Right forelimb (tissue), 1 donor: ENCODE data around the gene UBE2V1.
"Not testable (repeated sequence)": the region's sequence is repeated elsewhere in the genome, so short reads cannot be mapped to it uniquely, and the experiment has no call there.

ENCODE experiments used
- DNase-seq: peaks from one replicate; pipeline ENCODE4 v3.0.0-alpha.2; 2018

Gene UBE2V1

DNA sequence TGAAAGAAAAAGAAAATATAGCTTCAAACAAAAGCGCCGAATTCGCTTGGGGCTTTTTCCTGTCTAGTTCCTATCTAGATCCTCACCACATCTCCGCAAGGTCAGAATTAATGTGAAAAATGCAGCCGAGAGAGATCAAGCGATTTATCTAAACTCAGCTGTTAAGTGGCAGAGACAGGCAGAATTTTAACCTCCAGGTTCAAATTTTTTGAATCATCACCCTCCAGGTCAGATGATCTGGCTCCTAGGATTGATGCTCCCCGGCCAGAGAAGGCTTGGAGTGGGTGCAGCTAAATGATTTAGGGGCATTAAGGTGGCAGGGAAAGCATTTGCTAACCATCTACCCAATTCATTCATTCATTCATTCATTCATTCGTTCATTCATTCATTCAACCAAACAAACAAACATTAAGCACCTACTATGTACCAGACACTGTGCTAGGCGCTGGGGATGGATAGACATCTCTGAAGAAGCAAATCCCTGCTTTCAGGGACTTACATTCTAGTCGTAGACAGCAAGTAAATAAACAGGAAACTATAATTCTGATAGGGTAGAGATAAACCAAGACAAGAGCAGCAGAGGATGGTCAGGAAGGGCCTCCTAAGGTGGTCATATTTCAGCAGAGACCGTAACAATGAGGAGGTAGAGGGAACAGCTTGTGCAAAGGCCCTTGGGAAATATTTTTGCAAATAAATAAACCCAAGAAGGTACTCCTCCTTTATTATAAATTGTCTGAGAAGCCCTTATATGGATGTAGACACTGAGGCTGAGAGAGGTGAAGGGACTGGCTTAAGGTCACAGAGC is 672 bp upstream of the UBE2V1 start:
- no peak for DNase-seq

DNA sequence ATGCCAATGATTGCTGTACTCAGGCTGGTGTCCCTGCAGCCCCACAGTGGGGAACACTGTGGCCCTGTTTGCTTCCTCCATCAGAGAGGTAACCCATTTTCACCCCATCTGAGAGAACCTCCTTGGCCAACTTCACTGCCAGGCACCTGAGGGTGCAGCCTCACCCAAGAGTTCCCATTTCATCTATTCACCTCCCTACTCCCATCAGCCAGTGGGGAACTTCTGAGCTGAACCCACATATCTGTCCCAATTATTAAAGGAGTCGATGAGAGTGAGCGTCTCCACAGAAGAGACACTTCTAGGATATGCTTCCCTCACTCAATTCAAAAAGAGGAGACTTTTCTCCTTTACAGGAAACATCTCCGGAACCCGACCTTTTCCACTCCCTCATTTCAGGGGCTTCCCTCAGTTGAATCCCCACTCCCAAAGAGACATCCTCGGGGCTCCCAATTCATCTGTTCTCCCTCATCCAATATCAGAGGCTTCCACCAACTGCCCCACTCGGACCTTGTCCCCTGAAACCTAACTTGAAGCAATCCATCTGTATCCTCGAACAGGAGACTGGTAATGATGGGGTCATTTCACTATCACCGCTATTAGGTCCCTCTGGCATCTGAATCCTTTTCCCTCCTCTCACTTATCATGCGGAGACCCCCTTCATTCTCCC is 988 bp downstream of the UBE2V1 start:
- DNase-seq, result no peak

DNA sequence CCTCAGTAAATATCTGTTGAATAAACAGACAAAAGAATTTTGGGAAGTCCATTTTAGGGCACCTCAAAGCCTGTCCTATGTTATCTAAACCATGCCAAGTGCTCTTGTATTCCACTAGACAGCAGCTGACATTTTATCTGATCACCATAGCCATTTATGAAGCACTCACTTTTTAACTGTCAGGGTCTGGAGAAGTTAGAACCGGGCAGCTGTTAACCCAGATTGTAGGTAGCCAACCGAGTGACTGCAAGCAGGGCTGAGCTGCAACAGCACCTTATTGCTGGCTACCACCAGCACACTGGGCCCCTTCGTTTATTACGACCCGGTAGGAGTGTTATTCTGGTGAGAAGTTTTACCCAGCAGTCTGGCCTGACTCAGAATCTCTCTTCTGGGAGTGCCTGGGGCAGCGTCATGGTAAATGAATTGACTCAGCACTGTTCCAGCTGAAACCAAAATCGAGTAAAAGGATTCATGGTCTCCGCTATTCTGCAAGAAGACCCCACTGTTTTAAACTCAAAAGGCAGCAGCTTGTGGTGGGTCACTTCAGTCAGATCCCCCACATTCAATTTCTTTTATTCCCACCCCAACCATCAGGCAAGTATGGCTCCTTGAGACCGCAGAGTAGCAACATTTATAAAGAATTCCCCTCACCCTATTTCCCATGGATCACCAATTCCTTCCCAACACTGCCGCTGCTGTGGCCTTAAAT is 1.7 kb downstream of the UBE2V1 start:
- no peak for DNase-seq

DNA sequence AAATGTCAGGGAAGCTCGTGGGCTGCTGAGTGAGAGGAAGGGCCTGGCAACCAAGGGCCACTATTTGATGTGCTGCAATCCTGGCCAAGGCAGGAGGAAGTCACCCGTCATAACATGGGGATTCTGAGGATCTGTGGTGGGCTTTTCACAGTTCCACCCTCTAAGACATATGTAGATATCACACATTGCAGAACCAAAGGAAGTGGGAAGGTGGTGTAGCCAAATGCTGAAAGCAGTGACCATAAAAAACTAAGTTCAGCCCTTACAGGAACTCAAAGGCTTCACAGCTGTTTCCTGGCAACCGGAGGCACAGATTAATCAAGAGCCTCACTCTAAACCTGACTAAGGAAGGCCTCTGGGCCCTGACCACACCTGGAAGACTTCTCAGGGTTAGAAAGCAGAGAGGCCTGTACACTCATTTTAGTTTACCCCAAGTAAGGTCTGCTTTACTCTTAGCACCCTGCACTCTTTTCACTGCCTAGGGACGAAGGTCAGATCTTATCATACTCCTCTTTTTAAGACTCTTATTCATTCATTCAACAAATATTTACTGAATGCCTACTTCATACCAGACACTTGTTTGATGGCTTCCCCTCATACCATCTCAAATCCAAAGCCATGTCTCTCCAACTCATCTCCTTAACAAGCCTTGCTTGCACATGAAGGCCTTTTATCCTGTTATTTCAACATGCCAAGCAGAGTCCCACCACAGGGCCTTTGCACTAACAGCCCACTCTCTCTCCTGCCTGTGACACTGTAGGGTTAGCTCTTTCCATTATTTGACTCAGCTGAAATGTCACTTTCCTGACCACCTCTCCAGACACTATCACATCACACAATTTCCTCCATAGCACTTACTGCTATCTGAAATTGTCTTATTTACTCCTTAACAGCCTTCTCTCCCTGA is 2.6 kb downstream of the UBE2V1 start:
- DNase-seq, result no peak

DNA sequence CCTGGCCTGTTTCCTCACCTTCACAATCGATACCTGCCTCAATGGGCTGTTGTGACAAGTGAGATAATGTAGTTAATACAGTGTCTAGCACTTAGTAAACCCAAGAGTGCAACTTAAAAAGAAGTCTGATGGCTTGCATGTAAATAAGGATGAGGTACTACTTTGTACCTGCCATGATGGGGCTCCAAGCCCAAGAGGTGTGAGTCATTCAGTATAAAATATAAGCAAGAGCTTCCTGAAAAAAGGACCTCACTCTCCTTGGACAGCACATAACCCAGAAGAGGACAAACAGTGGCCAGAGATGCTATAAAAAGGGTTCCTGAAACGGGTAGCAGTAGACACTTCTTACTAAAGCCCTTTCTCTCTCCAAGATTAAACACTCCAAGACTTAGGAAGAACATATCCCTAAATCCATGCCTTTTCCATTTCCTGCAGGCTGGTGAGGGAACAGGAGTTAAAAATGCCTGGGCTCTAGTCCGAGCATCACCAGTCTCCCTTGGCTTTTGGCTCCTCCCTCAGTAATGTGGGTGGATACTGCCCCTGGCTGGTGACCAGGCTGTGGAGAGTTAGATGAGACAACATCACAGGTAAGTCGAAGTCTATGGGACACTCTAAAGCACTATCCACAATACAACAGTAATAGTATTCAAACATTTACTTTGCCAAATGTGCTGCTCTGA is 4.3 kb downstream of the UBE2V1 start:
- no peak for DNase-seq

DNA sequence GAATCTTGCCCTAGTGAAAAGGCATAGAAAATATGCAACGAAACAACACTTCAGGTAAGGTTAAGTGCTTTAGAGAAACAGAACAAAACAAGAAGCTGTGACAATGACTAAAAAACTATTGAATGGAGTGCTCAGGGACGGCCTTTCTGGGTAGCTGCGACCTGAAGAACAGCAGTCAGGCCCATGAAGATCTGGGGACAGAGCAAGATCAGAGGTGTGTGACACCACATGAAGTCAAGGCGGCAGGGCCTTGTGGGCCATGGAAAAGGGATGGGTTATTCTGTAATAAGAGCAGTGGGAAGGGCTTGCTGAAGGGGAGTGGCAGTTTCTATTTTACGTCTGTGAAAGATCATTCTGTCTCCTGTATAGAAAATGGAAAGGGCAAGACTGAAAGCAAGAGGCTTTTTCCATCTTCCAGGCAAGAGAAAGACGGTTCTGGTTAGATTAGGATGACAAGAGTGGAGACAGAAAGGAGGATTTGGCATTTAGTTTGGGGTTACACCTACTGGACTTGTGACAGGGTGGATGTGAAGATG is 5.1 kb downstream of the UBE2V1 start:
- no peak for DNase-seq

DNA sequence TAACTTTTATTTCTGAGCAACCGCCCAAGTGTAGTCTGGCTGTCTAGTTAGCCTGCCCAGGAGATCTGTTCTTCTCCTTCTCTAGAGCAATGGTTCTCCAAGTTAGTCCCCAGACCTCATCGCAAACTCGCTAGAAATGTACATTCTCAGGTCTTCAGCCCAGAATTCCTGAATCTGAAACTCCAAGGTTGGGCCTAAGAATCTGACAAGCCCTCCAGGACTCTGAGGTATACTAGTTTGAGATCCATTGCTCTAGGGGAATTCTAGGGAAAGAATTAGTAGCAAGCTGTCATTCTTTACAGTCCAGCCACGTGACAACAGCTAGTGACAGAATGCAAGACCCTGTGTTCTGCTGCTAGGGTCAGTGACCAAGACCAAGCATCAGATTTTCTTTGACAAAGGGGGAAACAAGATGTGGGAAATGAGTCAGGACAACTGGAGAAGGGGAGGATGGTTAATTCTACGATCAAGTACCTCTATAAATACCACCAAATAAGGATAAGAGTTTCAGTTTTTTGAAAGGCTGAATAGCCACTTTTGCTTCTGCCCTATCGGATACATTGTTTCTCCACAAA is 5.8 kb downstream of the UBE2V1 start:
- no peak for DNase-seq

DNA sequence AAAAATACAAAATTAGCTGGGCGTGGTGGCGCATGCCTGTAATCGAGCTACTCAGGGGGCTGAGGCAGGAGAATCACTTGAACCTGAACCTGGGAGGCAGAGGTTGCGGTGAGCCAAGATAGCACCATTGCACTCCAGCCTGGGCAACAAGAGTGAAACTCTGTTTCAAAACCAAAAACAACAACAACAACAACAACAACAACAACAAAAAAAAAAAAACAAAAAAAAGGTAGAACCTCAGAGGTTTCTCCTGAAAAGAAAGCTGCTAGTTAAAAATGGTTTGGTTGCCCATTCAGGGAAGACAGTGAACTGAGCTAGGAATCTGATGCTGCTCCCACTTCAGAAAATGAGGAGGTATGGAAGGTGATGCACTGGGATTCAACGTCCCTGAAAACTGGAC is 6.3 kb downstream of the UBE2V1 start:
- not testable (repeated sequence) for DNase-seq

DNA sequence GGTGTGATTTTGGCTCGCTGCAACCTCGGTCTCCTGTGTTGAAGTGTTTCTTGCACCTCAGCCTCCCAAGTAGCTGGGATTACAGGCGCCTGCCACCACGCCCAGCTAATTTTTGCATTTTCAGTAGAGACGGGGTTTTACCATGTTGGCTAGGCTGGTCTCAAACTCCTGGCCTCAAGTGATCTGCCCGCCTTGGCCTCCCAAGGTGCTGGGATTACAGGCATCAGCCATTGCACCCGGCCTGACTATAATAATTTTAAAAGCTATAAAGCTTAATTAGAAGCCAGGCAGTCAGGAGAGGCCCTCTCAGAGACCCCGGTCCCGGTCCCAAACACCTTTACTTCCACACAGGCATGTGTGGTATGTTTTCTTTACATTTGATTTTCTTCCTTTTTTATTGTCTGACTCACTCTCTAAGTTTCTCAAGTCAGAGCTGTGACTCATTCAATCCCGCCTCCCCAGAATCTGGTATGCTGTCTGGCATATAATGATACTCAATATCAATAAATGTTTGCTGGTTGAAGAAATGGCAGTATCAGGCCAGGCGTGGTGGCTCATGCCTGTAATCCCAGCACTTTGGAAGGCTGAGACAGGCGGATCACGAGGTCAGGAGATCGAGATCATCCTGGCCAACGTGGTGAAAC is 9.4 kb downstream of the UBE2V1 start:
- not testable (repeated sequence) for DNase-seq

DNA sequence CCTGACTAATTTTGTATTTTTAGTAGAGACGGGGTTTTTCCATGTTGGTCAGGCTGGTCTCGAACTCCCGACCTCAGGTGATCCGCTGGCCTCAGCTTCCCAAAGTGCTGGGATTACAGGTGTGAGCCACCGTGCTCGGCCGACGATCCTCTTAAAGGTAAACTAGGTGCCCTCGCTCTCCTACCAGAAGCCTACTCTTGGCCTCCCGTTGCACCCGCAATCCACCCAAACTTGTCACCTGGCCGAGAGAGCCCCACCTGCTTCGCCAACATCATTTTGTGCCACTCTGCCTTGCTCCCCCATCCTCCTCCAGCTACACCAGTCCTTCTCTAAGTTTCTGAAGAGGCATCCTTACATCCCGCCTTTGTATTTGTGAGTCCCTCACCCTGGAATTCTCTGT is 10.4 kb downstream of the UBE2V1 start:
- DNase-seq, result not testable (repeated sequence)

DNA sequence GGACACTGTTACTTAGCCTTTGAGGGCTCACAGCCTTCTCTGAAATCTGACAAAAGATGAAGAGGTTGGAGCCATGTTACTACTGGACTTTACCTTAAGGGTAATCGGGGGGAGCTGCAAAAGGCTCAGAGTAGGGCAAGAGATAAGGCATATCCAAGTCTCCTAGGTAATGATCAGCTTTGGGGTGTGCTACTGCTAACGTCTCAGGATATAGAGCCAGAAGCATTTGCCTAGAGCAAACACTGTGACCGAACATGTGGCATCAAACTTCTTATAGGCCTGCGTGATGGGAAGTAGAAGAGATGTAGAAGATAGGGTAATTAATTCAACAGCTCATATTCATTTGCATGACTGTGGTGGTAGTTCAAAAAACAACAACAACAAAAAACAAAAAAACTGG is 11.1 kb downstream of the UBE2V1 start:
- DNase-seq, result no peak

DNA sequence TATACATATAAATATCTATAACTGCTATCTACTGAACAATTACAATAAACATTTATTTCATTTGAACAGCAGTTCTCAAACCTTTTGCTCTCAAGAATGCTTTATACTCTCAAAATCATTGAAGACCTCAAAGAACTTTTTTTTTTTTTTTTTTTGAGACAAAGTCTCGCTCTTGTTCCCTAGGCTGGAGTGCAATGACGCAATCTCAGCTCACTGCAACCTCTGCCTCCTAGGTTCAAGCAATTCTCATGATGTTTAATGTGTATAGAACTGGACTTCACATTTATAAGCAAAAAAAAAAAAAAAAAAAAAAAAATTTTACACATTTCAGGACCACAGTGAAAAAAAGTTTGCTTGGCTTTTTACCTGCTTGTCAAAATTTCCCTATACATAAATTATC is 11.7 kb downstream of the UBE2V1 start:
- DNase-seq, result no peak

DNA sequence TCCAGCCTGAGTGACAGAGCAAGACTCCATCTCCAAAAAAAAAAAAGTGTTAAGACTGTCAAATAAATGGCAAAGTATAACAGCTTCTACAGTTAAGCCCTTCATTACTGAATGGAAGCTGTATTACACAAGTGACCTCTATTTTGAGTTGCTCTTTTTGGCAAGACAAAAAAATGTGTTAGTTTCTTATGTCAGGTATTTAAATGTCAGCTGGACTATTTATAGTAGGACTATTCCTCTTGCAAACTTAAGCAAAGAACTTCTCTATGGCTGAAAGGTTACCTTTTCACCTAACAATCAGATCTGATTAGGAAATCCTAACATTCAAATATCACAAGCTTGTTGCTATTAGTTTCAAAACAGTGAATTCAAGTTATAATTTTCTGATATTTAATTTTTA is 12.4 kb downstream of the UBE2V1 start:
- no peak for DNase-seq

DNA sequence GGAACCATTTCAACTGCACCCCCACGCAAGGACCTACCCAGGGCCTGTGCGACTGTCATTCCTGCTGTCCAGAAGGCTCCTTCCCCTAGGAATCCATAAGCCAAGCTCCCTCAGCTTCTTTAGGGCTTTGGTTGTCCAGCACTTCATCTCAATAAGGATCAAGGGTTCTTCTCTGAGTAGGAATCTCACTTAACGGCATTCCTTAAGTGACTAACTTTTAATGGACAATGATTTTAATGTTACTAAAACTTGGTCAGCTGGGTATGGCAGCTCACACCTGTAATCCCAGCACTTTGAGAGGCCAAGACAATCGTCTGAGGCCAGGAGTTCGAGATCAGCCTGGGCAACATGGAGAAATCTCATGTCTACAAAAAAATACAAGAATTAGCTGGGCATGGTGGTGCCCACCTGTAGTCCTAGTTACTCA is 13.4 kb downstream of the UBE2V1 start:
- DNase-seq, result no peak

DNA sequence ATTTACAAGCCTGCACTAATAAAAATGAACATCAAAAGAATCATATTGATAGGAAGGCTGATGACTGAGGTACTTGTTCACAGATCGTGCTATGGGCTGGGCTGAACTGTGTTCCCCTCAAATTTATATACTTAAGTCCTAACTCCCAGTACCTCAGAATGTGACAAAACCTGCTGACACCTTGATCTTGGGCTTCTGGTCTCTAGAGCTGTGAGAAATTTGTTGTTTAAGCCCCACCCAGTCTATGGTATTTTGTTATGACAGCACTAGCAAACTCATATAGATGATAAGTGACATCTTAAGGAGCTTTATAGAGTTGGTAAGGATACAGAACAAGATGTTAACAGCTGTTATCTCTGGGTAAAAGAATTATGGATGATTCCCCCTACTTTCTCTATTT is 13.8 kb downstream of the UBE2V1 start:
- DNase-seq, result no peak

DNA sequence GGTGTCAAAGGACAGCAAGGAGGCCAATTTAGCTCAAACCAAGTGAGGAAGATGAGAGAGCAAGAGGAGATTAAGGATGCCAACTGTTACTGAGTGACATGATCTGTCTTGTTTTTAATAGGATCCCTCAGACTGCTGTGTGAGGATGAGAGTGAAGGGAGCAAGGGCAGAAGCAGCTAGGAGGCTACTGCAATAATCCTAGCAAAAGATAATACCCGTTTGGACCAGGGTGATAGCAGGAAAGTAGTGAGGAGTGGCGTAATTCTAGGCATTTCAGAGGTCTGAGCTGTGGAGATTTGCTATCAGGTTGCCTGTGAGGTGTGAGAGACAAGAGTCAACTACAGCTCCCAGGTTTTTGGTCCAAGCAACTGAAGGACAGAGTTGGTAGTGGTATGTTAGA is 14.7 kb downstream of the UBE2V1 start:
- no peak for DNase-seq

DNA sequence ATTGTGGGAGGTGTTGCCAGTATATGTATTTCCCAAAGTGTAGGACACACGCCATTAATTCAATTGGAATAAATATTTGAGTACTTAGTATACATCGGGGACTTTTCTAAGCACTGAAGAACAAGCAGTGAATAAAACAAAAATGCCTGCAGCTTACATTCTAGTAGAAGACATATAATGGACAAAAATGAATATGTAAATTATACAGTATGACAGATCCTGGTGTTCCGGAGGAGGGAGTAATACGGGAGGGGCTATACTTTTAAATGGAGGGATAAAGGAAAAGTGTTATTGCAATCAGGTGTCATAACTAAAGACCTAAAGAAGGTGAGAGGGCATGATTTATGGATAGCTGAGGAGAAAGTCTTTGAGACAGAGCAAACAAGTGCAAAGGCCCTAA is 15.1 kb downstream of the UBE2V1 start:
- DNase-seq, result no peak

DNA sequence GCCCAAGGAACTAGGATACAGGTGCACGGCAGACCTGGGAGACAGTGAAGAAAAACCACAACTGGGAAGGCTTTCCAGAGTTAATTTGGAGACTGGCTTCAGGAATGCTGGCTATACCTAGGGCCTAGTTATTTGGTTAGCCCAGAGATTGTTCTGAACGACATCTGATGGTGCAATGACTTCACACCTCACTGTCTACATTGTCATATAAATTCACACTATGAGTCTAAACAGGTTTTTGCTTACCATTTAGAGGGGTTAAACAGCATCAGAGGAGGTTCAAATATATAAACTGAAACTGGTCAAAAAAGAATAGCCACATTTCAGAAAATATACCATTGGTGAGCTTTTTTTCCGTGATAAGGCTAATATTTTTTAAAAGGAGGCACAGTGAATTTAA is 16.7 kb downstream of the UBE2V1 start:
- DNase-seq, result no peak

DNA sequence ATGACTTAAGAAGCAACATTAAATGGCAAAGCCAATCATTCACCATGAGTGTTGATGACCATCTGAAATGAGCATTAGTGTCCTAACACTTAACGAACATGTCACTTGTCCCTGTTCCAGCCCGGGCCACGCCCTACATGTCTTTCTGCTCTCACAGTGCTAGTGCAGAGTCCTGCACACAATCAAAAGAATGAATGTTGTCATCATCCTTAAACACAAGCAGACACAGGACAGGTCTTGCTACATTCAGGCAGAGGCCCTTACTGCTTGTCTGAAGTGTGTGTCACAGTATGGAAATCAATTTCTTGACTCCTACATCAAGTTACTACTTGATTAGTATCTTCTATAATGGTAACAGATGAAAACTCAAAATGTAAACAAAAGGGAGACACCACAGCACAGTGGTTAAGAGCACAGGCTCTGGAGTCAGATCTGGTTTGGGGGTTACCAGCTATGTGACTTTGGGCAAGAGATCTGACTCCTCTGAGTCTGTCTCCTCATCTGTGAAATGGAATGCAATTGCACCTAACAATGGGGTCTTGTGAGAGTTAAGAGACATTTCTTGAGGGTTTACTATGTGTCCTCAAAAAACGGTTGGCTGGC is 17.4 kb downstream of the UBE2V1 start:
- no peak for DNase-seq

DNA sequence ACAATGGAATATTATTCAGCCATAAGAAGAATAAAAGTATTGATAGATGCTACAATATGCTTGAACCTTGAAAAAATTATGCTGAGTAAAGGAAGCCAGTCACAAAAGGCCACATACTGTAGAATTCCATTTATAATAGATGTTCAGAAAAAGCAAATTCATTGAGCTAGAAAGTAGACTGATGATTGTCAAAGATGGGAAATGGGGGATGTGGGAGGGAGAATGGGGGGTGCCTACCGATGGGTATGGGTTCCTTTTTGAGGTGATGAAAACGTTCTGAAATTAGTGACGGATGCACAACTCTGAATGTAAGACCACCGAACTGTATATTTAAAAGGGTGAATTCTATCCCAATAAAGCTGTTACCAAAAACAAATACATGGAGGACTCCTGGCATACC is 18.4 kb downstream of the UBE2V1 start:
- no peak for DNase-seq

DNA sequence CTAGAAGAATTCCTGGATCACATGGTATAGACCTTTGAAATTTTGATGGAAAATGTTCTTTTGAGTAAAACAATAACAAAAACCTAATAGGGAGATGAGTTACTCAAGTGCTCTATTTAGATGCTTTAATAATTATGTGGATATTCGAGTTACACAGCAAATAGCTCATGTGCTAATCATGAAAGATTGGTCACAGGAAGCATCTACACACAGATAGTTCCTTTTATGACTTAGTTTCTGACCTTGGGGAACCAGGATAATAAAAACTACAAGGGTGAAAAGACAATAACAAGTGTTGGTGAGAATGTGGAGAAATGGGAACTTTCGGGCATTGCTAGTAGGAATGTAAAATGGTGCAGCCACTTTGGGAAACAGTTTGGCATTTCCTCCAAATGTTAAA is 19.7 kb downstream of the UBE2V1 start:
- DNase-seq, result no peak
